GM21367 (cell line): ENCODE data around the gene SAAL1.

Source experiments
- ATAC-seq: cut with Tn5 transposase; IDR thresholded peaks from one replicate; pipeline ENCODE4 v1.9.1; 2021; ENCODE audit not compliant: unreplicated experiment

SAAL1 gene

DNA sequence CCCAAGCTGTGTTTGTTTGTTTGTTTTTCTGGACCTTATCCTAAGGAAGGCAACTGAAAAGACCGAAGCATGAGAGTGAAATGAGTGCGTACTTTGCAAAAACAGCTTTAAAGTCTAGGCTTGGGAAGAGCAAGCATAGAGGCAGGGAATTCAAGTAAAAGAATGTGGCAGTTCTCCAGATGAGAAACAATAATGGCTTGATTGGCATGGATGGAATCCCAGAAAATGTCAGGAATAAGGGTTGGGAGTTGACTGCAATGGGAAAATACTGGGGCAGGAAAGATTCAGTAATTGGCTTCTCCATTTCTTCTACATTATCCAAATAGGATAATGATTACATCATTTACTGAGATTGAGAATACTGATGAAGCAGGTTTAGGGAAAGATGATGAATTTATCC lies 17.5 kb downstream of the SAAL1 start:
- no peak for ATAC-seq

DNA sequence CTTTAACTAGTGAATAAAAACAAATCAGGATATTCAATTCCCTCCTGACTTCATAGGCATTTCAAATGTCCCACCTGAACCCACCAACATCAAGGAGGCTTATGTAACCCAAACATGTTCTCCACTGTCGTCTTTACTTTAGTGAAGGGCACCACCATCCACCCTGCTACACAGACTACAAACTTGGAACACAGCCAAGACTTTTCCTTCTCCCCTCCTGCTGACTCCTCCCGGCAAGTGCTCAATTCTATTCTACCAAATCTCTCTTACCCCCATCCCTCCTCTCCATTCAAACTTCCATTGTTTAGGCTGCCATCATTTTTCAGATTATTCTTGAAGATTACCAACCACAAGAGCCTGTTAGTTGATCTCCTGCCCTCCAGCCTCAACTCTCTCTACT lies 24.3 kb downstream of the SAAL1 start:
- ATAC-seq = no peak

DNA sequence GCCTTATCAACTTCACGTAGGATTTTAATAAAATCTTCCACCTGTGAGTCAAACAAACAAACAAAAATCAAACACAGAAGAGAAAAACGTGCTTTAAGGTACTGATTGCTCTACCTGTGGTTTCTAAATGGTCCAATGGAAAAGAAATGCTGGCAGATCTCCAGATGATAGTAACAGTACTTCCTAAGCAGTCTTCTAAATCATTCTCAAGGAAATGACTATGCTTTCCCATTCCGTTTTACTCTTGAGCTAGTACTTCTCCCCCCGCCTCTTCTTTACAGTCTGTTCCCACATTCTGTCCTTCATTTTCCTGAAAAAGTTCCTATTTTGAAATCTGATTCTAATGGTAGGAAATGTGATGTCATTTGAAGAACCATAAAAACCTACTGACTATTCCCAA lies 25.4 kb downstream of the SAAL1 start:
- ATAC-seq = no peak

DNA sequence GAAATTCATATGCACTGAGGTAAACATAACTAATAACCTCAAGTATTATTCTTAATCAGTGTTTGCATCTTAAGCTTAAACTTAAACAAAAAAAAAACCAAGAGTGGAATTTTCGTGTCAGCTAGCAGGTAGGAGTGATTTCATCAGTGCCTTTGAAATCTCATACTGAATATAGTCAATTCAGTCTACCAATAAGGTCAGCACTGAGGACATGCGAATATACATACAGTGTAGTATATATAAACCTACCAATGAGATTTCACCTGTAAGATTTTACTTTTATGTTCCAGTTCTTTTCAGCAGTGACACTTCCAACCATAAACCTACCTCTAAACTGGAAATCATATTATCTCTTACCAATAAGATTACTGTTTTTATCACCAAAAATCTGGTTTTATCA lies 27.0 kb downstream of the SAAL1 start:
- ATAC-seq = no peak

DNA sequence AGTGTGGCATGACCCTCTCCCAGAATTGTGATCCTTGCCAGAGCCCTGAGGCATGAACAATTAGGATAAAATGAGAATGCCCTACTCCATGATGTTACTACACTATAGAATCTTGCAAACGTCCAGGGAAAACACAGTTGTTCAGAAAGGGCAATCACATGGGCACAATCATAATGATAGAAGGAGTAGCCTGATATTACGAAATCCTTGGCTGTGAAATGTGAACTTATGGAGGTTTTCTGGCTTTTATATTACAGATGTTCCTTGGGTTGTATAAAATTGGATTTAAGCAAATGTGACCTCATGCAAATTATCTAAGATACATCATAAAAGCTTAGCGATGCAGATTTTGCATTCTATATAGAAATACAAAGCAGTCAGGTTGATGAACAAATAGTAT lies 30.4 kb downstream of the SAAL1 start:
- no peak for ATAC-seq

DNA sequence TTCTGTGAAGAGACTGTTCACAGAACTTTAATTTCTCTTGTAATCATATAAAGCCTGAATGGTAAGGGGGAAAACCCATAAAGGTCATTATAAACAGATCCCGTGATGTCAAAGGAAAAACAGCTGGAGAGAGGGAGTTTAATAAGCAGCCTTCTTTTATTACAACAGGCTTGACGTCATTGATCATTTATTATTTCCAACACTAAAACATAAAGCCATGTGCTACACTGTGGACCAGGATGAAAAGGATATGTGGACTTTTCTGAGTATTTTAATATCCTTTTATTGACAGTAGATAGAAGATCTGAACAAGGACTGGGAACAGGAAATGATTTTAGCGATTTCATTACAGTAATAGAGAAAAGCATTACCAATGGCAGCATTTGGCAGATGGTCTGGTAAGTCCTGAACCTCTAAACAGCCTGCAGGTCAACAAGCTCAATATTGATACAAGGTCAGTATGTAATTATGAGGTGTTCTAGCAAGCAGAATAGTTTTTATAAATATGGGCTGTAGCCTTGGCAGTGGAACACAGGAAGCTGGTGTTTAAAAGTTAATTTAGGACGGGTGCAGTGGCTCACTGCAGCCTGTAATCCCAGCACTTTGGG lies 34.7 kb downstream of the SAAL1 start:
- ATAC-seq = no peak

DNA sequence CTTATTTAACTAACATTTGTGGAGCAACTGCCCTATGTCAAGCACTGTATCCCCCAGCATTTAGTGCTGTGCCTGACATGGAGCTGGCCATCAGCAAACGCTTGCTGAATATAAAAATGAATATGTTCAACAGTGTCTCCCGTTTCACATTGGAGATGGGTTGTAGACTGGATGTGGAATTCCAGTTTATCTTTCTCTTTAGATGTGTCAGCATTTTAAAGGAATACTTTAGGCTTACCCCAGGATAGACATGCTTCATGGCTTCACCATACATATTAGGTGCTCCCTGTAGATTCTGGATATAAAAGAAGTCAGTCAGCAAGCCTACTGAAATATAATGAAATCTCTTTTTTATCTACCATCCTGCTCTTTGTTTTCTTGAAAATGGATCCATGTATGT lies 38.5 kb downstream of the SAAL1 start:
- ATAC-seq = no peak

DNA sequence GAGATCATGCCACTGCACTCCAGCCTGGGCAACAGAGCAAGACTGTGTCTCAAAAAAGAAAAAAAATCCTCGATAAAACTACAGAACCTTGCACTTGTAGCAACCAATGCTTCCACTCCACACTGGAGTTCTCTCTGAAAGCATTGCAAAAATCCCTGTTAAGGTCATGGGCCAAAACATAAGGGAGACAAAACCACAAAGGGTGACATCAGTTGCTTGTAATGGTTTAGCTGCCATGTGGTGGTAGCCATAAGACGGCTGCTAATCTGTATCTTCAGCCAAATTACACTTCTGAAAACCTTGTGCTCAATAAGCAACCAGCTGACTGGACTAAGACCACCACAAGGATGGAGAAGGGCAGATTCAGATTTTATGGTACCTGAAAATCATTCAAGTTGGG lies 39.3 kb downstream of the SAAL1 start:
- no peak for ATAC-seq

DNA sequence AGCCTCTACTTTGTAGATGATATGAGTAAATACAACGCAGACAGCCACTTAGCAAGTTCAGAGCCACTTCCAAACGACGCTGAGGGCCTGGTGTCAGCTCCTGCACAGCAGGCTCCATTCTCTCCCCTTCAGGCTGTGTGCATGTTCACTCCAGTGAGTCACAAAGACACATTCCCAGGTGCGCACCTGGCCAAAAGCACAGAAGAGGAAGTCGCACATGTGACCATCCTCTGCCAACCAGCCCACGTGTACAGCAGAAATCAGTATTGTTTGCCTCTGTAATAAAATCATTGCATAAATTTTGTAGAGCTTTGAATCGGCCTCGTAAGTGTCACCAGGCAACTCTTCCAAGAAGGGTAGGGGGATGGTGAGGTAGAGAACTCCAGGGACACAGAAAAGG lies 40.3 kb downstream of the SAAL1 start:
- ATAC-seq = no peak

DNA sequence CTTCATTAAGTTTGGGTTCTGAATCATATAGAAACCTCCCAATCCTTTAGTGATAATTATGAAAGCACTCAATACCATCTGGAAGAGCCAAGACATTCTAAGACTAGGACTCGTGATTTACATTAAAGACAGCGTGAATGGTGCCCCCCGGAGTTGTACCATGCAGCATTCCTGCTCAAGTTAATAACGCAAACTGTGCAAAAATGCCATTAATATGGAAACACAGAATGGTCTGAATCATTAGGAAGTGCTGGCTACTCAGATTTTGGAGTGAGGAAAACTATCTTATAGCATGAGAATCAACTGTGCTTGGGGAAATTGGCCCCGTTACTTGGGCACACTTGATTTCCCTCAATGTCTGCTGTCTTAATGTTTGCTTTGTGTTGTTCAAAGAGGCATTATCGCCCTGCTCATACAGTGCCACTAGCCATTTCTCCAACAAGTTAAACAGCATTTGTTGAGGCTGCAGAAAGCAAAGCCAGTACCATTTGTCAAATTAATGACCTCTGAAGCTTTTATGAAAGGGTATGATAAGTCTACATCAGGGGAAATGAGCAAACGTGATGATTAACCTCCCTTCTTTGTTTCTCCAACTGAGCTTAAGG lies 41.3 kb downstream of the SAAL1 start:
- no peak for ATAC-seq

DNA sequence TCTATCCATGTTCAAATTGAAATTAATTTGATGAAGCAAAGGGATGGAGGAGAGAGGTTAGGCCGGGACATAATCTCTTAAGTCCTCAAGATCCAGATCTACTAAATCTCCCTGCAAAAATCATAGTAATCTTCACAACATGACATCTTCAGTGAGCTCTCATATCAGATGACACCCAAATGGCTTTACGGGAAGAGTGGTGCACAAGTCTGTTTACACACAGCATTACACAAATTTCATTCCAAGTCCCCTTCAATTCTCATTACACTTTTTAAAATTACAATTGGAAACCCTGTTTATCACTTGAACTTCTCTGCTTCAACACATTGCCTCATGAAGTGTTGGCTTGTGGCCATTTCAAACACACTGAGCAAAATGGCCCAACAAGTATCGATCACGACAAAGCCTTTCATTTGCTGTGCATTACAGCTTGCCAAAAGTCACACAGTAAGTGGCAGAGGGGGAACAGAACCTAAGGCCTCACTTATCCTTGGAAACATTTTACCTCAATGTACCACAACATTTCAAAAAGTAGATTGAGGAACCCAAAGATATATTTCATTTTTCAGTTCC lies 41.9 kb downstream of the SAAL1 start:
- ATAC-seq = no peak

DNA sequence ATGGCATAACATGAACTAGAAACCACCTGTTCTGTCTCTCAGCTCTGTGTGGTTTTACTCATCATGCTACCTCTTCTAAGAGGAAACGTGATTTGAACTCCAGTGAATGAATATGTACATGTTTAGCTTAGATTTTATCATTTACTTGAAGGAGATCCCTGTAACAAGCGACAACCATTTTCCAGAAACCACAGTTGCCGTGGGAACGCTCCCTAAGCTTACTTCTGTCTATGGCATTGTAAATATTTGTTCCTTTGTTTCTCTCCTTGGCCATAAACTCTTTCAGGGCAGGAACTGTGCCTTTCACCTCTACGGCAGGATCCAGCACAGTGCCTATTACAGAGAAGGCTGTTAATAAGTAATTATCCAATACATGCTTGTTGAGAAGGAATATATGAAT lies 42.8 kb downstream of the SAAL1 start:
- ATAC-seq = no peak

DNA sequence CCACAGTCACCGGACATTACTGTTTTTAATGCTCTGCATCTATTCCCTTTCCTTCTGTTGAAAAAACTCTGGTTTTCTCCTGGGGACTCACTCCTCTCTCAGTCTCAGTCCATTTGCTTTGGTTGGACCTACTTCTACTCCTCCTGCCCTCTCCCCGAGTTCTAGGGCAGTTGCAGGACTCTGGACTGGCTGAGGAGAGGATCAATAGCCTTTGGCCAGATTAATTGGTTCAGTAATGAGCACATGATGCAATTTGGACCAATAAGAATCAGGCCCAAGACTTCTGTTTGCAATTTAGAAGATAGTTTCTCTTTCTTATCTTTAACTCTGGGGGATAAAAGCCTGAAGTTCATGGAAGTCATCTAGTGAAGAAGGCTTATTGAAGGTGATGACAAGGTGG lies 44.5 kb downstream of the SAAL1 start:
- no peak for ATAC-seq

DNA sequence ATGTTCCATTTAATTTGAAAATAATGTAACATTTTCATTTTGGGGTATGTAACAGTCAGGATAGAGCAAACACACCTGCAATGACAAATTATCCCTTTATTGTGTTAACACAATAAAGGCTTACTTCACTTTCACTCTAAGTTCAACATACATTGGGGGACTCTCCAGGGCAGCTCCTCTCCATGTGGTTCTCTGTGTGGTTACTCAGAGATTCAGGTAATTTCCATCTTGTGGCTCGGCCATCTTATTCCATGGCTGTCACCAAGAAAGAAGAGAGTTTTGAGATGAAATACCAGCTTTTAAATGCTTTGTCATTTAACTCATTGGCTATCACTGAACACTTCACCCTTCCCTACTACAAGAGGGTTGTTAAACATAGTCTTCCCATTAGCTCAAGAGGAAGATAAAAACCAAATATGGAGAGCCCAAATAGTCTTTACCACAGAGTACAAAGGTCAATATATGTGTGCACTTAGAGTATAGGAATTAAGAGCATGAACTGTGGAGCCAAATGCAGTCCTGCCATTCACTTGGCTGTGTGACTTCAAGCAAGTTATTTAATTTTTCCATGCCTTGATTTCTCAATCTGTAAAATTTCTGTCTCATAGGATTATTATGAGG lies 49.2 kb downstream of the SAAL1 start:
- no peak for ATAC-seq

DNA sequence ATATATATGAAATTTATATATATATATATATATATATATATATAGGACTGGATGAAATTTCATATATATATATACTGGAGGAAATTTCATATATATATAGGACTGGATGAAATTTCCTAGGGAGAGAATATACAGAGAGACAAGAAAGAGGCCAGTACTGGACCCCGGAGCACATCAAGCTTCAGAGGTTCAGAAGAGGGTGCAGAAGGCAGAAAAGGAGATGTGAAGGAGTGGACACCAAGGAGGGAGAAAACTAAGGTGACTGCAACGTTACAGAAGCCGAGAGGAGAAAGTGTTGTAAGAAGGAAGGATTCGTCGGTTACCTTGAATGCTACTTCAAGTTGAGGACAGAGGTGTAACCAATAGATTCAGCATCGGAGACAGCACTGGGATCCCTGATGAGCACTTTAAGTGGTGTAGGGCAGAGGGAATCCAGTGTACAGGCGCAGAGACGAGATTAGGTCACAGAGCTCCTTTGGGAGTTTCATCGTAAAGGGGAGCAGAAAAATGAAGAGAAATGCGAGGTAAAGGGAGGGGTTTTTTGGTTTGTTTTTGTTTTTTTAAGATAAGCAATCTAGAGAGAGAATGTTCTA lies 51.3 kb downstream of the SAAL1 start:
- ATAC-seq = no peak

DNA sequence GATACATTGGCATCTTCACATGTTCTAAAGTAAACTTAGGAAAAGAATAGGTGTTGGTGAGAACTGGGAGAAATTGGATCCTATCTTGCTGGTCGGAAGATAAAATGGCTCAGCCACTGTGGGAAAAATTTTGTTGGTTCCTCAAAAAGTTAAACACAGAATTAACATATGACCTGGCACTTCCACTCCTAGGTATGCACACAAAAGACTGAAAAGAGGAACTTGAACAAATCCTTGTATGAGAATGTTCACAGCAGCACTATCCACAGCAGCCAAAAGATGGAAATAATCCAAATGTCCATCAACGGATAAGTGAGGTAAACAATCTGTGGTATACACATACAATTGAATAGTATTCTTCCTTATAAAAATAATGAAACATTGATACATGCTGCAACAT lies 55.0 kb downstream of the SAAL1 start:
- no peak for ATAC-seq

DNA sequence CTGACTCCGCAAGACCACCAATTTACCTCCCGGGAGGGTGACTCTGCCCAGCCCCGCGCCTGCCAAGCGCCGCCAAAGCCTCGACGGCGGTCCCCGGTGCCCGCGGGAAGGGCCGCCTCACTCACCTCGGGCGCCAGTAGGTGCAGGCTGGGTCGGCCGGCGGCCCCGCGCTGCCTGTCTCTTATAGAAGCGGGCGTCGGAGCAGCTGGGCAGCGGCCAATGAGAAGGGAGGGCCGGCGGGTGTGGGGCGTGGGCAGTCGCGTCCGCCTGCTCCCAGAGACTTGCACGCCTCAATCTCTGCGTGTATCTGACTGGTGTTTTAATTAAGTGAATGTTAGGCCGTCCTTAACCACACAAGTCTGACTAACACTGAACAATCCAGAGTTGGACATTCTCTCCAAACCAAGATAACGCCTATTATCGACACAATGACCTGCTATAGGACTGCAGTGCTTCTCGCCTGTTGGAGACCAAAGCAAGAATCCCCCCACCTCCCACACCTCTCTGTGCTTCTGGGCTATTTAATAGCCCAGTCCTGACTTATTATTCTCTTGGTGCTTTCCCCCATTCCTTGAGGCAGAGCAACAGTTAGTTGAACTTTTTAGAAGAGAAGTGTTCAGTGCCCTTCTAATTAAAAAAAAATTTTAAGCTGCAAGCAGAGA lies 59.6 kb downstream of the SAAL1 start, which contains the start of gene TPH1:
TSS of gene TPH1 (minus strand) at position 154 of the 662 bp plus-strand sequence. CDS start 5,507 bp downstream, outside the sequence.
- no peak for ATAC-seq

DNA sequence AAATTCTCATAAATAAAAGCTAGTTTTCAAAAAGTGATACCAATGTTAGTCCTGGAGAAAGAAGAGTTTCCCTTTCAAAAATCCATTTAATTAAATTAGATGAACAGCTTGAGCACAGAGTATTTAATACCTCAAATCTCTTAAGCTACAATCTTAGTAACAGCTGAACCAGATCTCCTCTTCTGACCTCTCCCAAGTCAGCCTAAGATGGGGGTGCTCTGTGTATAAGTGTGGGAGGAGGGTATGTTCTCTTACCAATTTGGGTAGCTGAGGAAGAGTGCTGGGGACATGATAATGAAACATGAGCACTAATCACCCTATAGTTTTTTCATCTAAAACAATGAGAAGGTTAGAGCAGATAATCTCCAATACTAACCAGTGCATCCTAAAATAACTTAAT lies 69.4 kb downstream of the SAAL1 start:
- no peak for ATAC-seq
